ENCODE results near the gene TP53TG5.

GRCh38 chr20:45410887-45411286, 32.8 kb upstream of the TP53TG5 start:
- TF ChIP-seq CTCF (IDR thresholded peaks at IDR 0.05 in 4 of 5, conservative IDR thresholded peaks at IDR 0.05 in 1 of 5) (no peak), POLR2A (IDR thresholded peaks at IDR 0.05) (no peak)

Data from gastrocnemius medialis (tissue), 4 donors.